Bronchial smooth muscle cell (primary cell): ENCODE results near the gene MSH6. TPM values are rescaled to one million over a fixed set of nuclear protein-coding genes. Genes with fewer than 3 reads are reported as not detected.

Experiments used
- total RNA-seq: library from RNA; depleted of rRNA; stranded (reverse); fragments of >200 nt; gene quantifications from 2 replicates; pipeline ENCODE4 v1.2.1, GENCODE V29; 2014

The MSH6 gene, protein sequence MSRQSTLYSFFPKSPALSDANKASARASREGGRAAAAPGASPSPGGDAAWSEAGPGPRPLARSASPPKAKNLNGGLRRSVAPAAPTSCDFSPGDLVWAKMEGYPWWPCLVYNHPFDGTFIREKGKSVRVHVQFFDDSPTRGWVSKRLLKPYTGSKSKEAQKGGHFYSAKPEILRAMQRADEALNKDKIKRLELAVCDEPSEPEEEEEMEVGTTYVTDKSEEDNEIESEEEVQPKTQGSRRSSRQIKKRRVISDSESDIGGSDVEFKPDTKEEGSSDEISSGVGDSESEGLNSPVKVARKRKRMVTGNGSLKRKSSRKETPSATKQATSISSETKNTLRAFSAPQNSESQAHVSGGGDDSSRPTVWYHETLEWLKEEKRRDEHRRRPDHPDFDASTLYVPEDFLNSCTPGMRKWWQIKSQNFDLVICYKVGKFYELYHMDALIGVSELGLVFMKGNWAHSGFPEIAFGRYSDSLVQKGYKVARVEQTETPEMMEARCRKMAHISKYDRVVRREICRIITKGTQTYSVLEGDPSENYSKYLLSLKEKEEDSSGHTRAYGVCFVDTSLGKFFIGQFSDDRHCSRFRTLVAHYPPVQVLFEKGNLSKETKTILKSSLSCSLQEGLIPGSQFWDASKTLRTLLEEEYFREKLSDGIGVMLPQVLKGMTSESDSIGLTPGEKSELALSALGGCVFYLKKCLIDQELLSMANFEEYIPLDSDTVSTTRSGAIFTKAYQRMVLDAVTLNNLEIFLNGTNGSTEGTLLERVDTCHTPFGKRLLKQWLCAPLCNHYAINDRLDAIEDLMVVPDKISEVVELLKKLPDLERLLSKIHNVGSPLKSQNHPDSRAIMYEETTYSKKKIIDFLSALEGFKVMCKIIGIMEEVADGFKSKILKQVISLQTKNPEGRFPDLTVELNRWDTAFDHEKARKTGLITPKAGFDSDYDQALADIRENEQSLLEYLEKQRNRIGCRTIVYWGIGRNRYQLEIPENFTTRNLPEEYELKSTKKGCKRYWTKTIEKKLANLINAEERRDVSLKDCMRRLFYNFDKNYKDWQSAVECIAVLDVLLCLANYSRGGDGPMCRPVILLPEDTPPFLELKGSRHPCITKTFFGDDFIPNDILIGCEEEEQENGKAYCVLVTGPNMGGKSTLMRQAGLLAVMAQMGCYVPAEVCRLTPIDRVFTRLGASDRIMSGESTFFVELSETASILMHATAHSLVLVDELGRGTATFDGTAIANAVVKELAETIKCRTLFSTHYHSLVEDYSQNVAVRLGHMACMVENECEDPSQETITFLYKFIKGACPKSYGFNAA (N-terminal part only)
- 23.4 and 28.4 TPM in 2 replicates for total RNA-seq

DNA sequence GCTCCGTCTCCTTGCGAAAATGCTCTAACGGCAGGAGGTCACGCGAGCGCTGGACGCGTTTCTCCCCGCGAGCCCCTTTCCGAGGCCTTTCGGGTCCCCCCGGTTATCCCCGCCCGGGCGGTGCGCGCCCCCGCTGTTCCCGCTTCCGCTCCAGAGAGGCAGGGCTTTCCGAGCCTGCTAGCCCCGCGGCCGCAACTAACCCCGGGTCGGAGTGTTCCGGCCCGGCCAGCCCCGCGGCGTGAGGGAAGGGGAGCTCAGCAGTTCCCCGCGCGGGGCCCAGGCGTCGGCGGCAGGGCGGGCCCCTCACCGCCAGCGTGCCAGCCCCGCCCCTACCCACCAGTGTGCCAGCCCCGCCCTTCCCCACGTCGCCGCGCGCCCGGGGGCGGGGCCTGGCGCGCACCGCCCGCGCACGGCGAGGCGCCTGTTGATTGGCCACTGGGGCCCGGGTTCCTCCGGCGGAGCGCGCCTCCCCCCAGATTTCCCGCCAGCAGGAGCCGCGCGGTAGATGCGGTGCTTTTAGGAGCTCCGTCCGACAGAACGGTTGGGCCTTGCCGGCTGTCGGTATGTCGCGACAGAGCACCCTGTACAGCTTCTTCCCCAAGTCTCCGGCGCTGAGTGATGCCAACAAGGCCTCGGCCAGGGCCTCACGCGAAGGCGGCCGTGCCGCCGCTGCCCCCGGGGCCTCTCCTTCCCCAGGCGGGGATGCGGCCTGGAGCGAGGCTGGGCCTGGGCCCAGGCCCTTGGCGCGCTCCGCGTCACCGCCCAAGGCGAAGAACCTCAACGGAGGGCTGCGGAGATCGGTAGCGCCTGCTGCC, at the start of gene MSH6:
Gene MSH6 (plus strand): TSS at position 475 of the 815 bp plus-strand sequence. CDS start 89 bp downstream, at position 564.

Other genes with a start within 250 kb of the MSH6 start
- gene KCNK12, start 212.2 kb upstream of the MSH6 start, total RNA-seq = not detected in 2 replicates
- gene FBXO11, start 123.4 kb downstream of the MSH6 start, total RNA-seq = 47.3 and 62.9 TPM in 2 replicates